COLO829 (cell line): ENCODE measurements around the gene FLT3LG.
A peak's percentile ranks its signal among the peaks of the same experiment; 100 is the strongest.

Experiments used
- DNase-seq: peaks from one replicate; pipeline ENCODE4 v3.0.0; 2012; ENCODE audit warnings: low spot score

FLT3LG gene

GRCh38 chr19:49488863-49489537, 15.0 kb downstream of the FLT3LG start:
- DNase-seq = no peak

- DNase-seq = no peak
Measured at GRCh38 chr19:49489601-49490167, 15.7 kb downstream of the FLT3LG start.

DNA sequence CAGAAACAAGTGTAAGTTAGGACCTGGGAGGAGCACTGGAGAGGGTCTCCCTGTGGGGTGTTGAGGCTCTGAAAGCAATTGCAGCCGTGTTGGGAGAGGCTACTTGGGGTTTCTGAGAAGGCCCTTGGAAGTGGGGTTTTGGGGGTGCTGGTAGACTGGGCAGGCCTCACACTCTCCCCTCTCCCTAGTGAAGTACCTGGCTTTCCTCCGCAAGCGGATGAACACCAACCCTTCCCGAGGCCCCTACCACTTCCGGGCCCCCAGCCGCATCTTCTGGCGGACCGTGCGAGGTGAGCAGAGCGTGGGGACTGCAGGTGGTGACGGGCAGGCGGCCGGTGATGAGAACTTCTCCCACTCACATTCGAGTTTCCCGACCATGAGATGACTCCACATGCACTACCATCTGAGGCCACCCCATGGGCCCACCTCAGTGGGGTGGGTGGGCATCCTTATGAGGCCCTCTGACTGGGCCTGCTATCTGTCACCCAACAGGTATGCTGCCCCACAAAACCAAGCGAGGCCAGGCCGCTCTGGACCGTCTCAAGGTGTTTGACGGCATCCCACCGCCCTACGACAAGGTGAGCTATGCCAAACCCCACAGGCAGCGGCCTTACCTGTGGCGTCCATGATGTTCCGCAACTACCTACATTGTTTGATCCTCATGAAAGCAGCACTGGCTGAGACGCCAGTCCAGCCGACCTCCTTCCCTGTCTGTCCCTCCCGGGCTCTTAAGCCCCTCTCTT, 16.4 kb downstream of the FLT3LG start:
- no peak for DNase-seq

DNA sequence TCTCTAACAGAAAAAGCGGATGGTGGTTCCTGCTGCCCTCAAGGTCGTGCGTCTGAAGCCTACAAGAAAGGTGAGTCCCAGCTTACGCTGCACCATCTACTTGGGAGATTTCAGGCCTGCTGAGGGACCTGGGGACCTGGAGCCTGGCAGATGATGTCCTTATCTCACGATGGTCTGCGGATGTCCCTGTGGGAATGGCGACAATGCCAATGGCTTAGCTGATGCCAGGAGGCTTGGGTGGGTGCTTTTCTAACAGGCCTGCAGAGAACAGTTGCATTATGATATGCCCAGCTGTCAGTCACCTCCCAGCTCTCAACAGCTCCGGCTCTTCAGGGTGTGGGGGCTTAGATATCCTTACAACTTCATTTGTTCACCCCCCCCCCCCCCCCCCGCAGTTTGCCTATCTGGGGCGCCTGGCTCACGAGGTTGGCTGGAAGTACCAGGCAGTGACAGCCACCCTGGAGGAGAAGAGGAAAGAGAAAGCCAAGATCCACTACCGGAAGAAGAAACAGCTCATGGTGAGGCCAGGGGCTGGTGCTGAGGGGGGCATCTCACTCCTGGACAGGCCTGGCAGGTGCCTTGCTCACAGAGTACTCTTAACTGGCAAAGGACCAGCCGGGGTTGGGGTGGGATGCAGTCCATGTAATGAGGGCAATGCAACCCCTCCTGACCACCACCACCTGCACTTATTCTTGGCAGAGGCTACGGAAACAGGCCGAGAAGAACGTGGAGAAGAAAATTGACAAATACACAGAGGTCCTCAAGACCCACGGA, 17.2 kb downstream of the FLT3LG start:
- DNase-seq = no peak

DNA sequence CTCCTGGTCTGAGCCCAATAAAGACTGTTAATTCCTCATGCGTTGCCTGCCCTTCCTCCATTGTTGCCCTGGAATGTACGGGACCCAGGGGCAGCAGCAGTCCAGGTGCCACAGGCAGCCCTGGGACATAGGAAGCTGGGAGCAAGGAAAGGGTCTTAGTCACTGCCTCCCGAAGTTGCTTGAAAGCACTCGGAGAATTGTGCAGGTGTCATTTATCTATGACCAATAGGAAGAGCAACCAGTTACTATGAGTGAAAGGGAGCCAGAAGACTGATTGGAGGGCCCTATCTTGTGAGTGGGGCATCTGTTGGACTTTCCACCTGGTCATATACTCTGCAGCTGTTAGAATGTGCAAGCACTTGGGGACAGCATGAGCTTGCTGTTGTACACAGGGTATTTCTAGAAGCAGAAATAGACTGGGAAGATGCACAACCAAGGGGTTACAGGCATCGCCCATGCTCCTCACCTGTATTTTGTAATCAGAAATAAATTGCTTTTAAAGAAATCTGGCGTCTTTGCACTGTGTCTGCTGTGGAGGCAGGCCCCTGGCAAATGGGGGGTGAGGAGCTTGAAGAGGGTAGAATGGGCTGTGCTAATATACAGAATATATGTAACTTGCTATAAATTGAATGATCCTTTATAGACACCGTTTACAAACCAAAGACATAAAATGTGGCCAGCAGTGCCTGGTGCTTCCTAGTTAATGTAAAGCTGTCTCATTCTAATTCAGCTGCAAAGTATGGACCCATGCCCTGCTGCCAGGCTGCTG, 18.0 kb downstream of the FLT3LG start:
- DNase-seq = no peak

GRCh38 chr19:49492573-49493405, 18.8 kb downstream of the FLT3LG start:
- no peak for DNase-seq

GRCh38 chr19:49496574-49497008, 22.6 kb downstream of the FLT3LG start:
- DNase-seq = no peak

DNA sequence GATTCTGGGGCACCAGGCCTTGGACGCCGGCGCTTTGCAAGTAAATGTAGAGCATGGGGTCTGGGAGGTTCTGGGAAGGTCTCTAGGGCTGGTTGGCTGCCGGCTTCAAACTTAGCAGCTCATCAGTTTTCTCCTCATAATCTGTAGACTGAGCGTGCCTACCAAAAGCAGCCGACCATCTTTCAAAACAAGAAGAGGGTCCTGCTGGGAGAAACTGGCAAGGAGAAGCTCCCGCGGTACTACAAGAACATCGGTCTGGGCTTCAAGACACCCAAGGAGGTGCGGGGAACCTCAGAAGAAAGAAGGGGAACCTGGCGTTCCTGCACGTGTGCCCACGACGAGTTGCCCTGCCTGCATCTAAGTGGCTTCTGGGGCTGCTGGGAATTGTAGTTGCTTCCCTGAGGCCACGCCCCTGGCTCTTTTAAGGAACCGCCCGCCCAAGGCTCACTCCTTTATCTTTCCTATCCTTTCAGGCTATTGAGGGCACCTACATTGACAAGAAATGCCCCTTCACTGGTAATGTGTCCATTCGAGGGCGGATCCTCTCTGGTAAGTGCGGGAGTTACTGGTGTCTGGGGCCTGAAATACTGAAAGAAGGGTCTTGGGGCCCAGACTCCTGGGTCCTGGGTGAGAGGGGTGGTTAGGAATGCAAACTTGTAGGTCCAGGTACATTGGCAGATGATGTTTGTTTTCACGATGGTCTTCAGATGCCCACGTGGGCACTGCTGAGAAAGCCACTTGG, 23.2 kb downstream of the FLT3LG start:
- DNase-seq = peak; percentile 67

DNA sequence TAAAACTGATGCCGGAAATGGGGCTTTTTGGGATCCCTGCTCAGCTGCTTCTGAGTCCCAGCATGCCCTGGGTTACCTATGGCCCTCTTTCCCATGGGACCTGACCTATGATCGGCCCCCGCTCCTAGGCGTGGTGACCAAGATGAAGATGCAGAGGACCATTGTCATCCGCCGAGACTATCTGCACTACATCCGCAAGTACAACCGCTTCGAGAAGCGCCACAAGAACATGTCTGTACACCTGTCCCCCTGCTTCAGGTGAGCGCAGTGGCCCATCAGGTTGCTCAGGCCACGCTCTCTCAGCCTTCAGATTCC, 23.7 kb downstream of the FLT3LG start:
- no peak for DNase-seq

GRCh38 chr19:49498475-49498874, 24.5 kb downstream of the FLT3LG start:
- DNase-seq = no peak

GRCh38 chr19:49499030-49499670, 25.1 kb downstream of the FLT3LG start:
- no peak for DNase-seq

GRCh38 chr19:49502866-49503581, 29.0 kb downstream of the FLT3LG start:
- peak; percentile 66 for DNase-seq

GRCh38 chr19:49503582-49503962, 29.6 kb downstream of the FLT3LG start:
- no peak for DNase-seq

GRCh38 chr19:49506575-49507105, 32.6 kb downstream of the FLT3LG start:
- peak; percentile 59 for DNase-seq

GRCh38 chr19:49507803-49508494, 33.9 kb downstream of the FLT3LG start:
- no peak for DNase-seq

DNA sequence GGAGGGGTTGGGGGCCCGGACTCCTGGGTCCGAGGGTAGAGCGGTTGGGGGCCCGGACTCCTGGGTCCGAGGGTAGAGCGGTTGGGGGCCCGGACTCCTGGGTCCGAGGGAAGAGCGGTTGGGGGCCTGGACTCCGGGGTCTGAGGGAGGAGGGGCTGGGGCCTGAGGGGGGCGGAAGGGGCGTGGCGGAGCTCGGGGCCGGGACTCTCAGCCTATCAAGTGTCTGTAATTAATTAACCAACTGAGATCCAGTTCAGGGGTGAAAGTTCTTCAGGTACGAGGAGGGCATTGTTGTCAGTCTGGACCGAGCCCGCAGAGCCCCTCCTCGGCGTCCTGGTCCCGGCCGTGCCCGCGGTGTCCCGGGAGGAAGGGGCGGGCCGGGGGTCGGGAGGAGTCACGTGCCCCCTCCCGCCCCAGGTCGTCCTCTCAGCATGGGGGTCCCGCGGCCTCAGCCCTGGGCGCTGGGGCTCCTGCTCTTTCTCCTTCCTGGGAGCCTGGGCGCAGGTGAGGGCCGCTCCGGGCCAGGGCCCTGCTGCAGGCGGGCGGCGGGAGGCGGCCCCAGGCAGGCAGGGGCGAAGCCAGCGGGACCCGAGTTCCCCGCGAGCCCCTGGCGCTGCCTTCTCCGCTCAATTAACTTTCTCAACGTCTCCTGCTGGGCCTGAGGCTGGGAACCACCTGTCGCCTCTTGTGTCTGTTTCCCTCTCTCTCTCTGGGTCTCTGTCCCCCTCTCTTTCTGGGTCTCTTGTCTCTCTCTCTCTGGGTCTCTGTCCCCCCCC, 39.1 kb downstream of the FLT3LG start:
- no peak for DNase-seq

GRCh38 chr19:49513746-49514118, 39.7 kb downstream of the FLT3LG start:
- no peak for DNase-seq

DNA sequence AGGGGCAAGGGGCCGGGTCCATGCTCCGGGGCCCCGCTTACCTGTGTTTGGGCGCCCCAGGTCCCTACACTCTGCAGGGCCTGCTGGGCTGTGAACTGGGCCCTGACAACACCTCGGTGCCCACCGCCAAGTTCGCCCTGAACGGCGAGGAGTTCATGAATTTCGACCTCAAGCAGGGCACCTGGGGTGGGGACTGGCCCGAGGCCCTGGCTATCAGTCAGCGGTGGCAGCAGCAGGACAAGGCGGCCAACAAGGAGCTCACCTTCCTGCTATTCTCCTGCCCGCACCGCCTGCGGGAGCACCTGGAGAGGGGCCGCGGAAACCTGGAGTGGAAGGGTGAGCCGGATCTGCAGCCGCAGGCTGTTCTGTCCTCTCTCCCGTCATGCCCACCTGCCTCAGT, 40.1 kb downstream of the FLT3LG start:
- DNase-seq = no peak
